ENCODE data around the gene ZNF300.

DNA sequence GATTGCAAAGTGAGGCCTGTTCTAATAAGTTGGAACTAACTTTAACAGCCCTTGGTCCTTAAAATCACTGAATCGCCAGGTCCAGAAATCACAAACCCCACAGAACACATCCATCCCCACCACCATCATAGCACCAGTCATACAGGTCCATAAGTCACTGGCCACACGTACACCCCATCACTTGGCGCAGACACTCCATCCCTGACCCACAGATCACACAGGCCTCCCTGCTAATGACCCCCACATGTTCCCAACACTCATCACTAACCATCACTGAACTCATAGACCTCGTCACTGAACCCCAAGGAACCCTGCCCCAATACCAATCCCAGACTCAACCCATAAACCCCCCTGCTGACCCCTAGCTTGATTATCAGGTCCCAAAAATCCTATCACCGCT is 41.2 kb upstream of the ZNF300 start:
- TF ChIP-seq CTCF (conservative IDR thresholded peaks at IDR 0.05; ENCODE audit: low read depth, low read length) (no peak), EZH2phosphoT487 (IDR thresholded peaks at IDR 0.05; ENCODE audit: borderline replicate concordance, low read length) (no peak)

Data from PC-3 (cell line).